IPS-11a (cell line): Measurements from ENCODE around the gene SFTPB.
A peak's percentile ranks its signal among the peaks of the same experiment; 100 is the strongest.
"Not testable (repeated sequence)": the region's sequence is repeated elsewhere in the genome, so short reads cannot be mapped to it uniquely, and the experiment has no call there.

ENCODE experiments used
- H3K4me3 ChIP-seq: one replicate; pipeline ENCODE4 v1.5.1; 2013; ENCODE audit warnings: low read depth, low read length, control low read depth

Gene SFTPB

GRCh38 chr2:85615413-85615728 lies 52.6 kb downstream of the SFTPB start:
- no peak overlapping the region for H3K4me3 ChIP-seq

DNA sequence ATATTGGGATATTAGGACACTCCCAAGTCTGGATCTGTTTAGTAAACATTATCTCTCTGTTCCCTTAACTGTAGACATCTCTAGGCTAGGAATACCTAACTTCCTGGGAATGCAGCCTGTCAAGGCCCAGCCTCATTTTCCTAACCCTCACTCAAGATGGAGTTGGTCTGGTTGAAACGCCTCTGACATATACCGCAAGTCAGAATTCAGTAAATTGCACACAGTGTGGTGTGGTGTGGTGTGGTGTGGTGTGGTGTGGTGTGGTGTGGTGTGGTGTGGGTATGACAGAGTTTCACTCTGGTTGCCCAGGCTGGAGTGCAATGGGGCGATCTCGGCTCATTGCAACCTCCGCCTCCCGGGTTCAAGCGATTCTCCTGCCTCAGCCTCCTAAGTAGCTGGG lies 53.2 kb downstream of the SFTPB start:
- H3K4me3 ChIP-seq: not testable (repeated sequence)

- no peak overlapping the region for H3K4me3 ChIP-seq
These were observed 54.1 kb downstream of the SFTPB start for GRCh38 chr2:85613717-85614515.

- peak within 1 kb of the TSS; percentile 90 for H3K4me3 ChIP-seq
These were observed 56.1 kb downstream of the SFTPB start, which contains the start of gene C2orf68 for GRCh38 chr2:85611705-85612587. Gene C2orf68 (minus strand): TSS chr2:85612066. CDS start chr2:85611984, 82 bp downstream.

- H3K4me3 ChIP-seq: peak overlapping the region; percentile 90
These were observed 56.7 kb downstream of the SFTPB start for GRCh38 chr2:85611217-85611704.
